Subcutaneous adipose tissue (tissue), 4 donors: ENCODE results near the gene SEMA3G. TPM values are rescaled to one million over a fixed set of nuclear protein-coding genes. Genes with fewer than 3 reads are reported as not detected.

ENCODE experiments used
- CTCF ChIP-seq: fragments of 450-650 bp; IDR thresholded peaks from one replicate; pipeline ENCODE4 v1.5.1; 2016; ENCODE audit warnings: low read depth, mild to moderate bottlenecking, control low read depth, antibody characterized with exemption, moderate library complexity
- total RNA-seq, 4 donors: library from RNA; depleted of rRNA; stranded (reverse); fragments of >200 nt; gene quantifications; one replicate each; pipeline ENCODE4 v1.1.0, GENCODE V29; 2016

SEMA3G gene
- total RNA-seq, 4 donors from 2014 or later = 97.3 to 373 (median 164) TPM

DNA sequence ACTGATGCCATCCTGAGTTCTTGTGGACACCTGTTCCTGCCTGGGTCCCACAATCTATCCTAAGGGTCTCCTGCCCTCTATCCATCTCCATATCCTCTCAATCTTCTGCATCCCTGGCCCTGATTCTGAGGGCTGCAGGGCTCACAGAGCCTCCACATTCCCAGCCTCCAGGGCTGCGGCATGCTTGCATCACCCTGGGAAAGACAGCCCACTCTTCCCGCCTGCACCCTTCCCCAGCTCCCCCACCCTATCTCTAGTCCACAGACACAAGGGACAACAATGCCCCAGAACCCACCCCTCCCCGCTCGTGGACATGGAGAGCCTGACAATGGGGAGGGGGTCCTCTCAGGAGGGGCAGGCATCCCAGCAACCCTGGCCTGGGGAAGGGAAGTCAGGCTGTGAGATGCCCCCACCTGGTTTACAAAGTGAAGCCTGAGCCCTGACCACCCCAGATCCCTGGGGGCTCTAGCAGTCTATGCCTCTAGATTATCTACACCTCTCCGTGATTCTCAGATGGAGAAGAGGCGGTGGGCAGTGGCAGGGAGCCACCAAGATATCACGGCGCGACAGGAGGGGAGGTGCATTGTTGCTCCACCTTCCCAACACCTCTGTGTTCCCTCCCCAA lies 10.3 kb downstream of the SEMA3G start:
- TF ChIP-seq CTCF = no peak

DNA sequence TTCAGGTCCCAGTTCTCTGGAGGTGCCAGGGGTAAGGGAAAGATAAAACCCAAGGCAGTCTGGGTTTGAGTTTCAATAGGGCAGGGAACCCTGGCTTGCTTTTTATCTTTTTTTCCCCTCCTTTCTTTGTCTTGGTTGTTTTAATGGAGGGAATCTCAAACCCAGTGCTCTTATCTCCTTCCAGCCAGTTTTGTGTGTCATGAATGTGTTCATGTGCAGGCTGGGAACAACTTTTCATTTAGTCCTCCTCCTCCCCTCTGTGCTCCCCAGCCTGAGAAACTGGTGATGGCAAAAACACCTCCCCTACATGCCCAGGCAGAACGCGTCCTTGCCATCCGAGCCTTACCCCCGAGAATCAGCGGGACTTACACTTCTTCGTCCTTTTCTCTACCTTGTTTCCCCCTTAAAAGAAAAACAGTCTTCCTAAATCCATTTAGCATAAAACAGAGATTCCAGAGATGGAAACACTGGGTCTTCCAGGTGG lies 10.9 kb downstream of the SEMA3G start:
- no peak for TF ChIP-seq CTCF

DNA sequence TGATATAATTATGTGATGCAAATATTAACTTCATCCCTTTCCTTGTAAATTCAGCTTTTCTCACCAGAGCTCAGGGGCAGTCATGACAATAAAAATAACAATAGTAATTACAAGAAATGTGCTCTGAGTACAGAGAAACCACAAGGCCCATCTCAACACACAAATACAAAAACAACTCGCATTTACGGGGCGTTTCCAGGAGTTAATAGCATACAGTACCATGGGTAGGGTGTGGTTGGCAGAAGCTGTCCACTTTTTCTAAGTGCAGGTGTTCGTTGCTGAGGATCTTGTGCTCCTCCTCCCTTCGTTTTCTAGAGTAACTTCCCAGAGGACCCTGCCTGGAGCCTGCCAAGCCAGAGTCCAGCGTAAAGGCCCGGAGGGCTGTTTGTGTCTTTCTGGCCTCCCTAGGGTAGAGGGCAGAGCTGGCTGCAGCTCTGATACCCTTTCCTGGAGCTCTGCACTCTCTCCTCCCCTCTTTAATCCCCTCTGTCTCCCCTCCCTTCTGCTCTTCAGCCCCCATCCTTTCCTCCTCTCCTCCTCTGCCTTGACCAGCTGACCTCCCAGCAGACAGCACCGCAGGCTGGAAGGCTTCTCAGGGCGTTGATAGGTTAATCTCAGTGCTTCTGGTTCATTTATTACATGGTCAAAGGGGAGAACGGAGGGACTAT lies 11.4 kb downstream of the SEMA3G start:
- no peak for TF ChIP-seq CTCF

DNA sequence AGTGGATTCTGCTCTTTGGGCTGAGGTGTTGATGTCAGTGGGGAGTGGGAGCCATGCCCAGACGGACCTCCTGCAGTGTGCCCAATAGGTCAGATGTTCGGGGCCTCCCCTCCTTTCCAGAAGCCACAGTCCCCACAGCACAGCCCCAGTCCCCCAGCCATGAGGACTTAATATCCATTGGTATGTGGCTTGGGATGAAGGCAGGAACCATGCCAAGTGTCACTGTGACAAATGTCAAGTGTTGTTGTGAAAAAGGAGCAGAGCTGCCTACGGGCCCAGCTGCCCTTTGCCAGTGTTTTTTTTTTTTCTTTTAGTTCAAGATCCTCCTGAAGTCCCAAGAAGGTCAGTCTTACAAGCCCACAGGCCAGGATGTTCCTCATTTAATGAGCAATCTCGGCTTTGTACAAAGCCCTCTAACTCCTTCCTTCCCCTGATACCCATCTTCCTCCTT lies 12.2 kb downstream of the SEMA3G start:
- TF ChIP-seq CTCF = no peak

DNA sequence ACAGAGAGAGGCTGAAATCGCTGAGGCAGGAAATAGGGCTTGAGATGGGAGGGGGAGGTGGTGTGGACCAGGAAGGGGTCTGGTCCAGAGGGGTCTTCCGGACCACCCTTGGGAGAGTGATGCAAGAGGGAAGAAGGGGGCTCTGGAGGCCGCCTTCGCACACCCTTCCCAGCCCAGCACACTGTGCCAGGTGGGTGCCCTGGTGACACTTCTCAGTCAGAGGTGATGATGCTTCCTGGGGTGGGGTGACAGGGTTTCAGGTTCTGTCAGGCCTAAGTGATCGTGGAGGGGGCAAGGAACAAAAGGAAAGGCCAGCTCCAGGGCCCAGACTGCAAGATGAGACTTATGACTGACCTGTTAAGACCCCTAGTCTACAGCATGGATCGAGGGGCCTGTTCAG lies 12.7 kb downstream of the SEMA3G start:
- TF ChIP-seq CTCF = no peak

DNA sequence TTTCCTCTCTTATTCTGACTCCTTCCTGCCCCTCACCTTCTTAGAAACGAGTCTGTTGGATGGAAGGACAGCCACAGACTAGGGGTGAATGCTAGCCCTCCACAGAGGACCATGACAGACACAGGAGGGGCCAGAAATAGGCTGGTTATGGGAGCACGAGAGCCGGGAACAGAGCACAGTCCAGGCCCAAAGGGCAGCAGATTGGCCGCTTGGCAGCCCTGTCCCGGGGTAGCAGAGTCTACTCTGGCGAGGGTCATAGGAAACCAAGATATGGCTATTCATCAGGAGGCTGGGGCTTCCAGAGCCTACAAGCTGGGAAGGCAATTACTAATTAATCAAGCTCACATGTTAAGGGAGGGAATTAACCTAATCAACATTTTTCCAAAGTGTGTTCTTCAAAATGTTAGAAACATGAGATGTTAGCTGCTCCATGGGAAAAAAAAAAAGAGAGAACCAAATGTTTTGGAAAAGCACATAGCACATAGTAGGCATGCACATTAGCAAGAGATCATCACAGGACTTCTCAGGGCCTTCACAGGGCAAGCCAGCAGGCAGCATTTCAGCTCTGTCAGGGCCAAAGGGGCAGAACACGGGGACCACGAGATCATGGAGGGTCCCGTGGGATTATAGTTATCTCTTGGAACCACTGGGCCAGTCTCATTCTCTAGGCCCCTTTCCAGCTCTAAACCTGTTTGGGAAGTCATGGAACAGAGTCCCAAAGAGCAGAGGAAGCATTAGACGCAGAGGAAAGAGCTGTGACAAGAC lies 13.3 kb downstream of the SEMA3G start:
- TF ChIP-seq CTCF = no peak

- TF ChIP-seq CTCF = no peak
These were observed 14.5 kb downstream of the SEMA3G start for GRCh38 chr3:52430416-52430810.
